GF-D8 (cell line): ENCODE measurements around the gene PHYH.
"Not testable (repeated sequence)": the region's sequence is repeated elsewhere in the genome, so short reads cannot be mapped to it uniquely, and the experiment has no call there.

ENCODE experiments used
- DNase-seq: peaks from one replicate; lab custom pipeline; 2025; lab: John Stamatoyannopoulos, UW

The PHYH gene

GRCh38 chr10:13271552-13272163 lies 28.2 kb downstream of the PHYH start:
- no peak for DNase-seq

- DNase-seq: no peak
These were observed 28.9 kb downstream of the PHYH start for GRCh38 chr10:13270877-13271551.

- DNase-seq: no peak
These were observed 31.0 kb downstream of the PHYH start for GRCh38 chr10:13268841-13269240.

GRCh38 chr10:13268310-13268709 lies 31.6 kb downstream of the PHYH start:
- no peak for DNase-seq

- DNase-seq: no peak
These were observed 36.3 kb downstream of the PHYH start for GRCh38 chr10:13263591-13263990.

GRCh38 chr10:13262433-13262832 lies 37.4 kb downstream of the PHYH start:
- no peak for DNase-seq

GRCh38 chr10:13257621-13258140 lies 42.2 kb downstream of the PHYH start:
- DNase-seq: no peak

GRCh38 chr10:13256627-13257026 lies 43.2 kb downstream of the PHYH start:
- no peak for DNase-seq

GRCh38 chr10:13253726-13254125 lies 46.1 kb downstream of the PHYH start:
- no peak for DNase-seq

- no peak for DNase-seq
These were observed 52.1 kb downstream of the PHYH start for GRCh38 chr10:13247784-13248183.

- no peak for DNase-seq
These were observed 52.6 kb downstream of the PHYH start for GRCh38 chr10:13247246-13247645.

- not testable (repeated sequence) for DNase-seq
These were observed 57.6 kb downstream of the PHYH start for GRCh38 chr10:13242260-13242659.

GRCh38 chr10:13241613-13242012 lies 58.3 kb downstream of the PHYH start:
- no peak for DNase-seq

- no peak for DNase-seq
These were observed 59.9 kb downstream of the PHYH start for GRCh38 chr10:13239923-13240322.

GRCh38 chr10:13238271-13239077 lies 61.4 kb downstream of the PHYH start:
- no peak for DNase-seq

GRCh38 chr10:13236638-13237037 lies 63.2 kb downstream of the PHYH start:
- no peak for DNase-seq

GRCh38 chr10:13234736-13235135 lies 65.1 kb downstream of the PHYH start:
- DNase-seq: not testable (repeated sequence)

- DNase-seq: no peak
These were observed 65.7 kb downstream of the PHYH start, which contains the start of gene UCMA for GRCh38 chr10:13234172-13234571. Gene UCMA (minus strand): TSS chr10:13234374. CDS start chr10:13234258, 116 bp downstream.

- DNase-seq: no peak
These were observed 66.5 kb downstream of the PHYH start for GRCh38 chr10:13233358-13233757.

GRCh38 chr10:13231808-13232207 lies 68.1 kb downstream of the PHYH start:
- no peak for DNase-seq

GRCh38 chr10:13231190-13231589 lies 68.7 kb downstream of the PHYH start:
- no peak for DNase-seq
